Lower leg skin (tissue), 3 donors: ENCODE measurements around the gene PLXNC1.

Source experiments
- CTCF ChIP-seq, 3 donors: fragments of 450-650 bp; IDR thresholded peaks; one replicate each; pipeline ENCODE4 v1.5.1; 2016; ENCODE audit warnings: antibody characterized with exemption in 3 of 3, mild to moderate bottlenecking in 3 of 3, moderate library complexity in 2 of 3
- POLR2A ChIP-seq, 2 donors: fragments of 450-650 bp; IDR thresholded peaks; one replicate each; pipeline ENCODE4 v1.6.1; 2016 to 2017; ENCODE audit warnings: antibody characterized with exemption in 2 of 2, mild to moderate bottlenecking in 1 of 2, moderate library complexity in 1 of 2

GRCh38 chr12:94286583-94287244 lies 138.3 kb downstream of the PLXNC1 start:
- TF ChIP-seq CTCF (IDR thresholded peaks at IDR 0.05) (no peak), POLR2A (IDR thresholded peaks at IDR 0.05) (no peak)
